H9 (cell line): ENCODE data around the gene TMEM50B. TPM values are rescaled to one million over a fixed set of nuclear protein-coding genes. Genes with fewer than 3 reads are reported as not detected.

Experiments
- DNase-seq: peaks from one replicate; pipeline ENCODE4 v3.0.0-alpha.2; 2017
- H2AFZ ChIP-seq: one replicate; pipeline ENCODE4 v1.6.1; 2013; ENCODE audit warnings: mild to moderate bottlenecking, low read length, control low read depth, moderate library complexity
- H2AK5ac ChIP-seq: 2 replicates; pipeline ENCODE4 v1.6.1; 2013; ENCODE audit warnings: low read length, control low read depth, mixed read lengths; ENCODE audit not compliant: insufficient read length
- H2BK120ac ChIP-seq: one replicate; pipeline ENCODE4 v1.6.1; 2013; ENCODE audit warnings: low read depth, mild to moderate bottlenecking, low read length, control low read depth, inconsistent platforms; ENCODE audit not compliant: poor library complexity, severe bottlenecking
- H2BK12ac ChIP-seq: 2 replicates; pipeline ENCODE4 v1.6.1; 2013; ENCODE audit warnings: low read length, control low read depth, mixed read lengths, low read depth; ENCODE audit not compliant: insufficient read length
- H2BK15ac ChIP-seq: 2 replicates; pipeline ENCODE4 v1.6.1; 2013; ENCODE audit warnings: low read depth, low read length, control low read depth
- H2BK20ac ChIP-seq: one replicate; pipeline ENCODE4 v1.6.1; 2013; ENCODE audit warnings: low read depth, mild to moderate bottlenecking, low read length, control low read depth, inconsistent platforms; ENCODE audit not compliant: poor library complexity, severe bottlenecking
- H2BK5ac ChIP-seq: 2 replicates; pipeline ENCODE4 v1.6.1; 2013; ENCODE audit warnings: low read length, control low read depth, mixed read lengths; ENCODE audit not compliant: insufficient read length
- H3K14ac ChIP-seq: 2 replicates; pipeline ENCODE4 v1.6.1; 2013; ENCODE audit warnings: low read length, control low read depth; ENCODE audit not compliant: insufficient read depth
- H3K18ac ChIP-seq: 2 replicates; pipeline ENCODE4 v1.6.1; 2013; ENCODE audit warnings: low read depth, mild to moderate bottlenecking, mixed read lengths, low read length, control low read depth; ENCODE audit not compliant: insufficient read length
- H3K23ac ChIP-seq: 2 replicates; pipeline ENCODE4 v1.6.1; 2013; ENCODE audit warnings: low read length, control low read depth, mixed read lengths, low read depth; ENCODE audit not compliant: insufficient read length
- H3K23me2 ChIP-seq: 2 replicates; pipeline ENCODE4 v1.6.1; 2013; ENCODE audit warnings: low read depth, mild to moderate bottlenecking, mixed read lengths, low read length, control low read depth; ENCODE audit not compliant: insufficient read length, poor library complexity, severe bottlenecking
- H3K27ac ChIP-seq: 2 replicates; pipeline ENCODE4 v1.5.1; 2013; ENCODE audit warnings: low read length, control low read depth, mixed read lengths, low read depth; ENCODE audit not compliant: insufficient read length
- H3K27me3 ChIP-seq: 2 replicates; pipeline ENCODE4 v1.6.1; 2013; ENCODE audit warnings: low read length, control low read depth, inconsistent platforms; ENCODE audit not compliant: insufficient read depth
- H3K4ac ChIP-seq: 2 replicates; pipeline ENCODE4 v1.6.1; 2013; ENCODE audit warnings: low read depth, mild to moderate bottlenecking, control low read depth, inconsistent platforms, low read length, moderate library complexity
- H3K4me1 ChIP-seq: 2 replicates; pipeline ENCODE4 v1.6.1; 2013; ENCODE audit warnings: low read length, control low read depth, inconsistent platforms; ENCODE audit not compliant: insufficient read depth
- H3K4me2 ChIP-seq: 2 replicates; pipeline ENCODE4 v1.6.1; 2013; ENCODE audit warnings: low read length, control low read depth, mixed read lengths; ENCODE audit not compliant: insufficient read length, insufficient read depth
- H3K56ac ChIP-seq: 2 replicates; pipeline ENCODE4 v1.6.1; 2013; ENCODE audit warnings: low read depth, mild to moderate bottlenecking, mixed read lengths, low read length, control low read depth; ENCODE audit not compliant: insufficient read length
- H3K79me1 ChIP-seq: 2 replicates; pipeline ENCODE4 v1.6.1; 2013; ENCODE audit warnings: low read depth, mild to moderate bottlenecking, moderate library complexity, low read length, control low read depth, inconsistent platforms; ENCODE audit not compliant: insufficient read depth, poor library complexity, severe bottlenecking
- H3K79me2 ChIP-seq: 2 replicates; pipeline ENCODE4 v1.6.1; 2013; ENCODE audit warnings: low read length, control low read depth, inconsistent platforms; ENCODE audit not compliant: insufficient read depth
- H3K9ac ChIP-seq: 2 replicates; pipeline ENCODE4 v1.6.1; 2013; ENCODE audit warnings: low read length, control low read depth, mixed read lengths; ENCODE audit not compliant: insufficient read length; ENCODE audit errors: extremely low read depth
- H3K9me3 ChIP-seq: one replicate; pipeline ENCODE4 v1.6.1; 2013; ENCODE audit warnings: low read depth, low read length, inconsistent platforms; ENCODE audit not compliant: control insufficient read depth
- H3T11ph ChIP-seq: one replicate; pipeline ENCODE4 v1.6.1; 2013; ENCODE audit warnings: mild to moderate bottlenecking, low read length, control low read depth, inconsistent platforms
- H4K20me1 ChIP-seq: one replicate; pipeline ENCODE4 v1.6.1; 2013; ENCODE audit not compliant: control insufficient read depth, insufficient read length, insufficient read depth
- H4K5ac ChIP-seq: 2 replicates; pipeline ENCODE4 v1.6.1; 2013; ENCODE audit warnings: low read depth, mild to moderate bottlenecking, mixed read lengths, low read length, control low read depth; ENCODE audit not compliant: insufficient read length
- H4K8ac ChIP-seq: replicated peaks from 2 replicates; pipeline ENCODE4 v1.6.1; 2013; ENCODE audit warnings: low read length, control low read depth, mixed read lengths, low read depth; ENCODE audit not compliant: insufficient read length
- H4K91ac ChIP-seq: 2 replicates; pipeline ENCODE4 v1.6.1; 2013; ENCODE audit warnings: low read depth, mild to moderate bottlenecking, moderate library complexity, mixed read lengths, low read length, control low read depth; ENCODE audit not compliant: insufficient read length
- H3K27ac Mint-ChIP-seq, 3 experiments: 2 replicates in 2 of 3; 3 replicates in 1 of 3; pipeline ENCODE4 v1.8.0; 2020 to 2021; ENCODE audit warnings: mixed read lengths in 3 of 3, mild to moderate bottlenecking in 1 of 3, moderate library complexity in 1 of 3
- H3K27me3 Mint-ChIP-seq: 2 replicates; pipeline ENCODE4 v1.8.0; 2021; ENCODE audit warnings: low read depth, mild to moderate bottlenecking, moderate library complexity, mixed read lengths
- H3K36me3 Mint-ChIP-seq, 3 experiments: 2 replicates in 2 of 3; 3 replicates in 1 of 3; pipeline ENCODE4 v1.8.0; 2020 to 2021; ENCODE audit warnings: low read depth in 3 of 3, mixed read lengths in 3 of 3; ENCODE audit not compliant: insufficient read depth in 1 of 3
- H3K4me1 Mint-ChIP-seq, 2 experiments: 2 replicates each; pipeline ENCODE4 v1.8.0; 2020; ENCODE audit warnings: mixed read lengths in 2 of 2
- H3K4me3 Mint-ChIP-seq, 2 experiments: 2 replicates in 1 of 2; 3 replicates in 1 of 2; pipeline ENCODE4 v1.8.0; 2020 to 2021; ENCODE audit warnings: mild to moderate bottlenecking in 2 of 2, mixed read lengths in 2 of 2, moderate library complexity in 1 of 2
- H3K9me3 Mint-ChIP-seq, 2 experiments: 2 replicates in 1 of 2; 3 replicates in 1 of 2; pipeline ENCODE4 v1.8.0; 2020; ENCODE audit warnings: mild to moderate bottlenecking in 2 of 2, mixed read lengths in 2 of 2, moderate library complexity in 1 of 2
- WGBS: extraction: QIAGEN DNeasy Blood & Tissue Kit; methylation state at CpG from one replicate; pipeline ENCODE4 v1.1.7; 2013; ENCODE audit warnings: missing lambda C conversion rate, low lambda C conversion rate, mixed read lengths; ENCODE audit not compliant: insufficient read length; ENCODE audit errors: extremely low coverage; 5-methylcytosine and 5-hydroxymethylcytosine counted together
- total RNA-seq: library from RNA; stranded (reverse); gene quantifications from 2 replicates; pipeline ENCODE4 v1.2.1, GENCODE V29; 2021
- TF ChIP-seq, protein P1 (sequence below): fragments of 200-600 bp; sonication (generic); conservative IDR thresholded peaks from 3 replicates; pipeline ENCODE4 v1.8.0; 2021; ENCODE audit warnings: antibody characterized with exemption, mild to moderate bottlenecking

The TMEM50B gene
- total RNA-seq, 1 experiment from 2014 or later: 17.6 TPM

DNA sequence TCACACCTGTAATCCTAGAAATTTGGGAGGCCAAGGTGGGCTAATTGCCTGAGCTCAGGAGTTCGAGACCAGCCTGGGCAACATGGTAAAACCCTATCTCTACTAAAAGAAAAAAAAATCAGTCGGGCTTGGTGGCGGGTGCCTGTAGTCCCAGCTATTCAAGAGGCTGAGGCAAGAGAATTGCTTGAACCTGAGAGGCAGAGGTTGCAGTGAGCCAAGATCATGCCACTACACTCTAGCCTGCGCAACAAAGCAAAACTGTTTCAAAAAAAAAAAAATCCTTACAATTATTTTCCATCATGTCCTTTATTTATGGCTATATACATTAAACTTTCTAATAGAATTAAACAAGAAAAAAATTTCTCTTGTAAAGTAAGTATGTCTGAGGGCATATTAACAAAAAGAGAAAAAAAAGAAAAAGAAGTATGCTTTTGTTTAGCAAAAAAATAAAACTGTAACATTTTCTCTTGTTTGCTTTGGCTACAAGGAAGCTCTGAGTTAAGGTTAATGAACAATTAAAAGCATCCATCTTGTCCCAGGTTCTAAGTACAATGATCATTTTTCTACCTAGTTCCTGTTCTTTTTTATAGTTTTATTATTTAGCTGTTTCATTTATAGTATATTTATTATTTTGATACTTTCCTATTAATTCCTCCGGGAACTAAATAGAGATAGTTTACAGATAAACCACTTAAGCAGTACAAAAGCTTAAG is 18.1 kb downstream of the TMEM50B start:
- H3K14ac ChIP-seq: no peak overlapping the region
- no peak overlapping the region for H3K27ac Mint-ChIP-seq
- no peaks in the 10 kb centered on the region for H3K9me3 ChIP-seq
- no peaks in the 10 kb centered on the region for H3K9me3 Mint-ChIP-seq
- no peak for DNase-seq
- no peak overlapping the region for H2AFZ ChIP-seq
- no peak overlapping the region for H3K4ac ChIP-seq
- H2BK20ac ChIP-seq: no peak overlapping the region
- no peaks in the 10 kb centered on the region for H3K27me3 Mint-ChIP-seq
- H4K91ac ChIP-seq: no peak overlapping the region
- no peak overlapping the region for H2BK15ac ChIP-seq
- H3K18ac ChIP-seq: no peak overlapping the region
- no peaks in the 10 kb centered on the region for H3K79me1 ChIP-seq
- no peaks in the 10 kb centered on the region for H3K23me2 ChIP-seq
- H3K27ac ChIP-seq: no peak overlapping the region
- no peak overlapping the region for H2BK5ac ChIP-seq
- H4K8ac ChIP-seq: no peak overlapping the region
- H3K4me1 ChIP-seq: no peaks in the 10 kb centered on the region
- no peak overlapping the region for H3K4me3 Mint-ChIP-seq
- H4K5ac ChIP-seq: no peak overlapping the region
- H3K79me2 ChIP-seq: no peaks in the 10 kb centered on the region
- no peak overlapping the region for H3K23ac ChIP-seq
- no peak overlapping the region for H3K4me2 ChIP-seq
- whole genome bisulfite sequencing: no CpG with 5 or more reads among the region's 5 CpGs
- no peaks in the 10 kb centered on the region for H3K27me3 ChIP-seq
- H3T11ph ChIP-seq: no peak overlapping the region
- H3K56ac ChIP-seq: no peak overlapping the region
- no peak overlapping the region for H2BK120ac ChIP-seq
- no peak overlapping the region for H3K9ac ChIP-seq
- no peaks in the 10 kb centered on the region for H3K4me1 Mint-ChIP-seq
- H3K36me3 Mint-ChIP-seq: peaks cover 0 to 9% (median 2%) of the 10 kb centered on the region in 3 experiments; a peak in 5 of 7 replicates
- H2BK12ac ChIP-seq: no peak overlapping the region
- no peaks in the 10 kb centered on the region for H4K20me1 ChIP-seq
- no peak overlapping the region for H2AK5ac ChIP-seq
- TF ChIP-seq, protein P1, sequence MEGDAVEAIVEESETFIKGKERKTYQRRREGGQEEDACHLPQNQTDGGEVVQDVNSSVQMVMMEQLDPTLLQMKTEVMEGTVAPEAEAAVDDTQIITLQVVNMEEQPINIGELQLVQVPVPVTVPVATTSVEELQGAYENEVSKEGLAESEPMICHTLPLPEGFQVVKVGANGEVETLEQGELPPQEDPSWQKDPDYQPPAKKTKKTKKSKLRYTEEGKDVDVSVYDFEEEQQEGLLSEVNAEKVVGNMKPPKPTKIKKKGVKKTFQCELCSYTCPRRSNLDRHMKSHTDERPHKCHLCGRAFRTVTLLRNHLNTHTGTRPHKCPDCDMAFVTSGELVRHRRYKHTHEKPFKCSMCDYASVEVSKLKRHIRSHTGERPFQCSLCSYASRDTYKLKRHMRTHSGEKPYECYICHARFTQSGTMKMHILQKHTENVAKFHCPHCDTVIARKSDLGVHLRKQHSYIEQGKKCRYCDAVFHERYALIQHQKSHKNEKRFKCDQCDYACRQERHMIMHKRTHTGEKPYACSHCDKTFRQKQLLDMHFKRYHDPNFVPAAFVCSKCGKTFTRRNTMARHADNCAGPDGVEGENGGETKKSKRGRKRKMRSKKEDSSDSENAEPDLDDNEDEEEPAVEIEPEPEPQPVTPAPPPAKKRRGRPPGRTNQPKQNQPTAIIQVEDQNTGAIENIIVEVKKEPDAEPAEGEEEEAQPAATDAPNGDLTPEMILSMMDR: no peak
